HG02610 (cell line): ENCODE data around the gene KCNJ16.
"Not testable (repeated sequence)": the region's sequence is repeated elsewhere in the genome, so short reads cannot be mapped to it uniquely, and the experiment has no call there.

Source experiments
- ATAC-seq: cut with Tn5 transposase; IDR thresholded peaks from one replicate; pipeline ENCODE4 v1.9.1; 2021; ENCODE audit warnings: mild to moderate bottlenecking, moderate library complexity; ENCODE audit not compliant: unreplicated experiment

The KCNJ16 gene

GRCh38 chr17:70074956-70075355, at the start of gene KCNJ16:
TSS of gene KCNJ16 (plus strand) at chr17:70075225. CDS start at chr17:70132088, 56,863 bp downstream.
- no peak for ATAC-seq

GRCh38 chr17:70028397-70028796, 46.6 kb upstream of the KCNJ16 start:
- ATAC-seq: no peak

GRCh38 chr17:70028978-70029767, 45.9 kb upstream of the KCNJ16 start:
- no peak for ATAC-seq

DNA sequence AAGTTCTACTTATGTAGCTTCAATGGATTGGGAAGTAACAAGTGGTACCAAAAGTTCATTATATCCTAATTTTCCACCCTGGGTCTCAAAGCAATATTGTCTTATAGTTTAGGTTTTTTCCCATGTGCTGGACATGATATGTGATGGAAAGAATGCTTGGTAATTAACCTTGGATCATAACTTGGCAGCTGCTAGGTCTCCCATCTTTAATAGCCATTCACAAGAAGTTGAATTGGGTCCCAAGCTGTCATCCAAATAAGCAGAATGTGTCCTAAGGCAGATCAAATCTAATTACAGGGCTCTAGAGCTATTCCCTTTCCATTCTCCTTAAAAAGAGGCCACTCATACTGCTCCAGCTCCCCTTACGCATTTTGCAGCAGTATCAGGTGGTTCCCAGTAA, 44.7 kb upstream of the KCNJ16 start:
- ATAC-seq: no peak

- no peak for ATAC-seq
Measured at GRCh38 chr17:70031341-70031740, 43.7 kb upstream of the KCNJ16 start.

- ATAC-seq: no peak
Measured at GRCh38 chr17:70033165-70033564, 41.9 kb upstream of the KCNJ16 start.

DNA sequence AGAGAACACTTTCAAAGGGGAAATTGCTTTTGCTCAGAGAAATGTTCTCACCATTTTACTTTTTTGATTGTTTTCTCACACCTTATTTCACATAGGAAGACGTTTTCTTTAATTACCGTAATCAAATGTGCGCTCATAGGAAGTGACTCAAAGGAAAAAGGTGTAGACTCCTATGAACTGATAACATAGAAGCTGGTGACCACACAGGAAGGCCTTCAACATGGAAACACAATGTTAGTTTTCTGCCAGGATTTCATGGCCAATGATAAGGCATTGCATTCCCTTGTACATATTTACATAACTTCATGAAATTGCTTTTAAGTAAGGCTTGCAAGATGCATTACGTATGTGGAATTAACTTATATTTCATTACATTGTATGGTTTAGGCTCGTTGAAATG, 40.9 kb upstream of the KCNJ16 start:
- ATAC-seq: no peak

DNA sequence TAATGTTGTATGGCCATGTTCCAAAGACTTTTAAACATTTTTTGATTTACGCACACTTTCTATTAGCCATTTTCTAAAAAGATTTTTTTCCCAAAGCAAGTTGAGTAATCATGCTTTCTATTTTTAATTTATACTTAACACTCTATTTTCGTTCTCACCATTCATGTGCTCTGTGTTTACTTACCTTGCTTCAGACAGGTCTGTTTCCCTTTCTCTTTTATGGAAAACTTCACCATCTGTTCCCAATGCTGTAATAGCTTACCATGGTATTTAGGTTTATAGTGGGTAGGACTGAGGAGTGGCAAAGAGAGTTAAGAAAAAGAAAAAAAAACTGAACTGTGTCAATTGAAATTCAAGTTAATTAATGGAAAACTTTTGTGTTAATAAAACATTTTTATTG, 37.5 kb upstream of the KCNJ16 start:
- no peak for ATAC-seq

DNA sequence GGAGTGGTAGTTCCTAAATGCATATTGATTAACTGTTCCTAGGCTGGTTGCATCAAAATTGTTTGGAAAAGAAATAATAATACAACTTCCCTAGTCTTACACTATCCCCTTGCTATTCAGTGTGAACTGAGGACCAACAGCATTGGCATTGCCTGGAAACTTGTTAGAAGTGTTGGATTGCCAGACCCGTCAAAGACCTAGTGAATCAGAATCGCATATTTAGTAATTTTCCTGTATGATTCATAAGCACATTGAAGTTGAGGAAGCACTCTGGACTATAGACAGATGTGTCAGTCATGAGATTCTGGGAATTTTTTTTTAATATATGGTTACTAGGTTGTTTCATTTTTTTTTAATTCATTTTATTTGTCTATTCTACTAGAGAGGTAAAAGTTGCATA, 34.7 kb upstream of the KCNJ16 start:
- ATAC-seq: no peak

GRCh38 chr17:70041061-70041460, 34.0 kb upstream of the KCNJ16 start:
- ATAC-seq: no peak

DNA sequence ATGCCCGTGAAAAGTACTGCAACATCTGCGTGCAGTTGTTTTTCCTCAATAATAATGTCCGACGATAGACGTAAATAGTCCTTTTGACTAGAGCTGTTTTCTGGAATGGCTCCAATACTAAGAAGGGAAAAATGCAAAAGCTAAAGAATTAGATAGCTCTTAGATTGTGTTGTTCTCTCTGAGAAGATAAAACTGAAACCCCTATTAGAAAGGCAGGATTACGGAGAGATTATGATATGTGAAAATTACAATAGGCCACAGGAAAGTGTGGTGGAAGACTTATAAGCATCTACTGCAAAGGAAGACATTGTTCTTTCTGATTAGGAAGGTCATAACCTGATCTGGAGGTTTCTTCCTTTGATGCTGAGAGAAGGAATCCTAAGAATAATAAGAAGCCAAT, 33.5 kb upstream of the KCNJ16 start:
- ATAC-seq: no peak

GRCh38 chr17:70045780-70046179, 29.2 kb upstream of the KCNJ16 start:
- not testable (repeated sequence) for ATAC-seq

GRCh38 chr17:70047619-70048419, 27.2 kb upstream of the KCNJ16 start:
- ATAC-seq: no peak

DNA sequence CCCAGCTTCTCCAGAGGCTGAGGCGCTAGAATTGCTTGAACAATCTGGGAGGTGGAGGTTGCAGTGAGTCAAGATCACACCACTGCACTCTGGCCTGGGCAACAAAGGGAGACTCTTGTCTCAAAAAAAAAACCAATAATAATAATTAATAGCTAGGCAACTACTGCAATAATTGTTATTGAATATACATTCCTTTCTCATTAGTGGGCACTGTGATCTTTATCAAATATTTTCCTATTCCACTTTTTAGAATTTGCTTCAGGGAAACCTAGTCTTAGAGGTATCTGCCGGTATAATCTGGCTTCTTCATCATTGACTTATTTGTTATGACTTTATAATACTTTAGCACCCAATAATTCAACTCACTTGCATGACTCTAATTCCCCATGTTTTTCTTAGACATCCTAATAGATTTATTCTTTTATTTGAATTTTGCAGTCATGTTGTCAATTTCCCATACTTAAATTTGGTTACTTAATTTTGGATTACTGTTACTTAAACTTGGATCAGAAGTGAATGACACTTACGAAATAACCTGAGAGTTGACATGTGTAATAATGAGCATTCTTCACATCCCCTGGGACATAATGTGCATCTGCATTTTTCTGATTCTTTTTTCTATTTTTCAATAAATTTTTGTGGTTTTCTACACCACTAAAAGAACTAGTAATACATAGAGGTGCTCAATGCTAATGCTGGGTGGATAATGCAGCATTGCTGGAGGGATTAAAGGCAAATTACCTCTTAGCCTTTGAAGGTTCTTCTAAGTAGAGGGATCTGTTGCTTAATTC, 25.0 kb upstream of the KCNJ16 start:
- ATAC-seq: no peak

- ATAC-seq: no peak
Measured at GRCh38 chr17:70050931-70051330, 24.1 kb upstream of the KCNJ16 start.

GRCh38 chr17:70053241-70054234, 21.5 kb upstream of the KCNJ16 start:
- ATAC-seq: no peak

DNA sequence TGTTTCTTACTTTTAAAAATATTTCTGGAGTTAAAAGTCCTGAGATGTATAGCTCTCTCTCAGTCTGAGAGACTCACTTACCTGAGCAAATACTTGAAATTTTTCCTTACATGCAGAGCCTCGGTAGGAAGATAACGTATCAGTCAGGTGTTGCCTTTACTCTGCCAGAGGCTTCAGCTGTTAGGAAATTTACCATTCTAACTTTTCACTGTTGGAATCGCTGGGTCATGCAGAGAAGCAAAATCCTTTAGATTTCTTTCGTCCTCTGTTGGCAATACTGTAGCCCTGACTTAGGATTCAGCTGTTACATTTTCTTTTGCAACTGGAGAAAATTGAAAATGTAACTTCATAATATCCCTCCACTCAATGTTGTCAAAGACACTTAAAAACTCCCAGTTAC, 20.0 kb upstream of the KCNJ16 start:
- ATAC-seq: no peak

GRCh38 chr17:70059071-70059470, 16.0 kb upstream of the KCNJ16 start:
- ATAC-seq: no peak

DNA sequence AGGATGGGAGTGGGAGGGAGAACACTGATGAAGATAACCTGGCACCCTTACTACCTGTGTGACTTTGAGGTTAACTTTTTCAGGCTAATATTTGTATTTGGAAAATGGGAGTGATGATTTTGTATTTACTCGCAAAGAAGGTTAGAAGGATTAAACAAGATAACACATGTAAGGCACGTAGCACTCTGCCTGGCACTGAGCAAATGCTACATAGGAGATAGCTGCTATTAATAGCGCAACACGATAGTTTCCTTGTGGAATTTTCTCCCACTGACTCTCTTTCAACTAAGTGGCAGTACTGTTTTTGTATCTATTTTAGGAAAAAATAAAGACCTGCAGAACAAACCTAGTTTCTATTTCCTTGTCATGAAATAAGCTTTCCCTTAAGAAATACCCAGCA, 15.4 kb upstream of the KCNJ16 start:
- ATAC-seq: no peak

DNA sequence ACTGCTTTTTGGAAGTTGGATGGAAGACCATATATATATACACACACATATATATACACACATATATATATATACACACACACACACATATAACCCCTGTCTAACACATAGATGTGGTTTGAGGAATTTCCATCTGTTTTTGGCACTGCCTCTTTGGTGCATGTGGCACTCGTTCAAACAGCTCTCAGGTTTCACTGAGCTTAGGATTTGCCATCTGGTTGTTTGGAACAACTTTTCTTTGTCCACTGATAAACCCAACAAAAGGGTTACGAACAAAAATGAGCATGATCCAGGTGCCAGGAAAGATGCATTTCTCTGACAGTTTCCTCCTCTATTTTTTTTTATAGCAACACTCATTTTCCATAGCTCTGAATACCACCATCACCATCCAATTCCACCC, 14.6 kb upstream of the KCNJ16 start:
- no peak for ATAC-seq
